ENCODE data around the gene ASXL3.

The ASXL3 gene

DNA sequence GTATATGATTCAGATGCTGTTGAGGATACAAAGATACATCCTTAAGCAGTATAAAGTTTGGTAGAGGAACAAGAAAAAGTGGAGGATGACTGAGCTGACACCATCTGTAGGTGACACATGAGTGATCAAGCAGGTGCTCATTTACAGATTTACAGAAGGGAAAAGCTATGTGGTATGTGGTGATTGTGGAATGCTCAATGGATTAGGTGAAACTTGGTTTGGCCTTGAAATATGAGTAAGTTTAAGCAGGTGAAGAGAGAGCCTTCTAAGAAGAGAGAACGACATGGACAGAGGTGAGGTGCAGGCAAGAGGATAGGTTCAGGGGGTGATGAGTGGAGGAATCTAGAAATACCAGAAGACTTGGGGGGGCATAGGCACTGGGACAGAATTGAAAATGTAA, 5.9 kb downstream of the ASXL3 start:
- no peak for DNase-seq (ENCODE audit: low spot score)

DNA sequence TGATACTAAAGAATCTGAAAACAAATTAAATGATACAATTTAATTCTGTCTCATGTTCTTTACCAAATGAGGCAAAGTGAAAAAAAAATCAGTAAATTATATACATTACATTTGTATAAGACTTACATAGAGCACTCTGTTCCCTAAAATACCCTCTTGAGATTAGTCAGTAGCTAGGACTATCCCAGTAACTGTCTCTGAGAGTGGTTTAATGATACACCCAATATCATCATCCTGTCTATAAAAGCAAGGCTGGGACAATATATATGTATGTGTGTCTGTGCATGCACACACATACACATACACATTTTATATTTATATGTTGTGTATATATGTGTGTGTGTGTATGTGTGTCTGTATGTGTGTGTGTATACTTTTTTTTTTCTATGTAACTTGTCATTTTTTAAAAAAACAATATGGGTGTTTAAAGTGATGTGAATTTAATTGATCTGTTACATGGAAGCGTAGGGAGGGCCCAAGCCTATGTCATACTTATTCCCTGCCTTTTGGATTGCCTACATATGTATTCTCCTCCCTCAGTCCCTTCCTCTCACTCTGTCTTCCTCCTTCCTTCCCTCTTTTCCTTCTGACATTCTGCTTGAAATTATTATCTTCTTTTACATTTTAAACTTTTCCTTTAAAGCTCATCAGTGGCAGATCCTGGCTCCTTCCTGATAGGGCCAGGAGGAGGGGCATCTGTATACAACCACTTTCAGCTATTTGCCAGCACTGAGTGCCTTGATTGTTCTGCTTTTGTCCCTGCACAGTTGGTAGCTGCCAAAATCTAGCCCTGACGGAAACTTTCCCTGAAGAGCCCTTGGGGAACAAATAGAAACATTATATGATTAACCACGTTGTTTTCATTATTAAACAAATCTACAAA, 6.8 kb downstream of the ASXL3 start:
- DNase-seq (ENCODE audit: low spot score): no peak

- DNase-seq (ENCODE audit: low spot score): no peak
Measured at GRCh38 chr18:33585431-33585775, 7.4 kb downstream of the ASXL3 start.

DNA sequence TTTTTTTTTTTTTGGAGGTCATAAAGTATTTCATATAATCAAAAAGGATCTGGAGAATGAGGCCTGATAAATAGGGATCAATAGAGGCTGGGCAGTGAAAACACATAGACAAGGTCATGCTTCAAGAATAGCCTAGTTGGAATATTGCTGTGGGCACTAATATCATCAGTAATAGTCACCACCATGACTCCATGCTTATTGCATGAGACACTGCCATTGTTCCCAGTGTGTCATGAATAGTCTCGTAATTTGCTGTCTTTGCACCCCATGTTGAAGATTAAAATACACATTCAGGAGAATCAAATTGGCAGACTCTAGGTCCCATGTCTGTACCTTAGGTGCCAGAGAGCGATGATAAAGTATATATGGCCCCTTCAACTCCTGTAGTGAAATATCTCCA, 10.3 kb downstream of the ASXL3 start:
- DNase-seq (ENCODE audit: low spot score): no peak

- no peak for DNase-seq (ENCODE audit: low spot score)
Measured at GRCh38 chr18:33593261-33593660, 15.2 kb downstream of the ASXL3 start.

DNA sequence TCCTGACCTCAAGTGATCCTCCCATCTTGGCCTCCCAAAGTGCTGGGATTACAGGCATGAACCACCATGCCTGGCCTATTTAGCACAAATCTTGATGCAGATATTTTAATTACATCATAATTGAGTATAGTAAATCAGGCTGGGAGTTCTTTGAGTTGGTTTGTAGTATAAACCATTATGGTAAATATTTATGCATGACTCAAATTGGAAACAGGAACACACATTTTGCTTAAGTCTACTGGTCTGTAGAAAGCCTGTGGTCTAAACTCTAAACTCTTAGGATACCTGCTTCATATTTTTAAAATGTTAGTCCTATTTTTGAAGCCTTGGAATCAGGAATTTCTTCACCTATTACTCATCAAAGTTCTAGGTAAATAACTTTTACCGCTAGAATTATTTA, 16.8 kb downstream of the ASXL3 start:
- DNase-seq (ENCODE audit: low spot score): no peak

GRCh38 chr18:33596178-33596854, 18.3 kb downstream of the ASXL3 start:
- DNase-seq (ENCODE audit: low spot score): no peak

DNA sequence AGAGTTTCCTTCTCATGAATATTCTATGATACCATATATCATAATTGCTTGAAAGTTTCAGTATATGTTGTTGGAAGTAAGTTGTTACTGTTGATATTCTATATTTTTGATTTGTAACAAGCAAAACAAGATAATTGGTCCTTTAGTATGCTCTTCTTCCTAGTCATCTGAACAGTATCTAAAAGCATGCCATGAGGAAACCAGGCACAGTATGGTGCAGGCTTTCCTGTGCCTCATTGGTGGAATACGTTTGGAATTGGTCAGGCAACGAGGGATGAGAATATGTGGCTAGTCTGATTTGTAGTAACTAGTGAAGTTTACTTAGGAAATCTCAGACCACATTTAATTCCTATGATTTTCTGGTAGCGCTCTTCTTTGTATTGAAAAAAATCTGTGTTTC, 22.8 kb downstream of the ASXL3 start:
- no peak for DNase-seq (ENCODE audit: low spot score)

DNA sequence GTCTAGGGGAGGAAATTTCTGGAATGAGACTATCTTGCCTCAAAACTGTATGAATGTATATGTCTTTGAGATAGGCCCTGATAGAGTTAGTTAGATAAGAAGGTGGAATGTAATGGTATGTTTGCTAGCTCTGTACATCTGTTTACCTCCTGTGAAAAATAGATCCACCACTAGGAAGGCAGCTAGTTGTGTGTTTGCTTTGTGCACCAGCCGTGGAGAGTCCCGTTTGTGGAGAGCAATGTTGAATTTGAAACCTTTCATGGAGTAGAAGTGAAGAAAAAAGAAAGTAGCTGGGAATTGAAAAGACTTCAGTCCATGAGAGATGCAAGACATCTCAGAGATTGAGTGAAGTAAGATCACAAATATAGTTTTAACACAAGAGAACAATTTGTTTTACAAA, 25.4 kb downstream of the ASXL3 start:
- DNase-seq (ENCODE audit: low spot score): no peak

DNA sequence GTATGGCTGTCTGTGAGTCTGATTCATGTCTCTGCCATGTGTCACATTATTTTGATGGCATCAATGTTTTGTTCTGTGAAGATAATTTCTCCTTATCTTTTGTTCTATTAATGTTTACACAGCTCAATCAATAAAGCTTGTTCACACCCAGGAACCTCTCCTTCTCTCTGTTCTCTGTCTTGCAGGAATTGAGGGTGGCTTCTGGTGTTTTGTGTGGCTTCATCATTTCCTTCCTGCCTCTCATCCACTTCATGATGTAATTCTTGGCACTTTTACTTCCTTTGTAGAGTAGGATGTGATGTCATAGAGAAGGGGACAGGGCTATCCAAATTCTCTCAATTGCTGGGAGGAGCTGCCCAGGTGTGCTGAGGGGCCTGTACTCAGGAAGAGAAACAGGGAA, 27.2 kb downstream of the ASXL3 start:
- no peak for DNase-seq (ENCODE audit: low spot score)

DNA sequence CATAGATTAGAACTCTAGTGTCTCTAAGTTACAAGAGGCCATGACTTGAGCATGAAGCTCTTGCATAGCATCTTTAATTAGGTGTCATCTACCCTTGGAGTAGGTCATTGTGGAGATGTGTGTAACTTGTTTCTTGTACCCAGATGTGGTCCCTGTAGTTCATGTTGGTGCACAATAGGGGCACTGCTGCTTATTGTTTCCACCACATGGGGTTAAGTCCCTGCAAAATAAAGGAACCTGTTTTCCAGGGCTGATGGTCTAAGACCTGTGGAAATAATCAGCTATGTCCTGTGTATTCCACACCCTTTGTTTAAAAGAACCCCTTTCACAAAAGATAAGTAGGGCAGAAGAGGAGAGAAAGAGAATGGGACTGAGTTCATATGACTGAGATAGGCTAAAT, 28.6 kb downstream of the ASXL3 start:
- no peak for DNase-seq (ENCODE audit: low spot score)

GRCh38 chr18:33611525-33612135, 33.6 kb downstream of the ASXL3 start:
- no peak for DNase-seq (ENCODE audit: low spot score)

DNA sequence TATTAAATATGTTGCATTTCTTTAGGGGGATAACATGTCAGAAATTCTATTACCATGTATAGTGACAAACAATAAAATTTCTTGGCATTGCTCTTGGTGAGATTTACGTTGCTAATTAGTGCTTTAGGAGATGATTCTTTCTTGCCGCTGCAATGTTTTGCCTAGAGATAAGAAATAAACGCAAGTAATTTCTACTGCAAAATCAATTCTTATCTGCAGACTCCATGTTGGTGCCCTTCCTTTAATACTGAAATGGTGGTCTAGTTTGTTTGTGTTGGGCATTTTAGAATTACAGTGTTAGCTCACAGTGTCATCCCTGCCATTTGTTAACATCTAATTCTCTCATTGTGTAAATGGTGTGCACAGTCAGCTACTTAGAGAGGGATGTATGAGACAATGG, 34.6 kb downstream of the ASXL3 start:
- DNase-seq (ENCODE audit: low spot score): no peak

GRCh38 chr18:33616556-33616955, 38.5 kb downstream of the ASXL3 start:
- DNase-seq (ENCODE audit: low spot score): no peak

GRCh38 chr18:33627114-33627513, 49.1 kb downstream of the ASXL3 start:
- no peak for DNase-seq (ENCODE audit: low spot score)

GRCh38 chr18:33630476-33630875, 52.5 kb downstream of the ASXL3 start:
- DNase-seq (ENCODE audit: low spot score): no peak

- no peak for DNase-seq (ENCODE audit: low spot score)
Measured at GRCh38 chr18:33641141-33641540, 63.1 kb downstream of the ASXL3 start.

DNA sequence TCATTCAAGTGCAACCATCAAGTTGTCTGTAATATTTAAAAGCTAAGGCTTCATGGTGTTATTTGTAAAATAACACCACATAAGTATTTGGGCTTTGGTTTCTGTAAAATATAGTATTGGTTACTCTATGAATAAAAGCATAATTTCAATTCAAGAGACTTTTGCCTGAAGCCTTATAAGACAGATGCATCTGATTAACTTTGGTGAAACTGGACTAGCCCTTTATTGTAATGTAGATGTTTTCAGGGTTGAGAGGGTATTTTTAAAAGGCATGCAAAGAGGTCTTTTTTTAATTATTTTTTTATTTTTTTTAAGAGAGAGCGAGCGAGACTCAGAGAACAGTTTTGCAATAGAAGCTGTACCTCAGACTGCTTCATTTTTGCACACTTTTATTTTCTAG, 66.5 kb downstream of the ASXL3 start:
- DNase-seq (ENCODE audit: low spot score): no peak

- DNase-seq (ENCODE audit: low spot score): no peak
Measured at GRCh38 chr18:33647365-33647764, 69.3 kb downstream of the ASXL3 start.

GRCh38 chr18:33652635-33653034, 74.6 kb downstream of the ASXL3 start:
- DNase-seq (ENCODE audit: low spot score): no peak

GRCh38 chr18:33653231-33653630, 75.2 kb downstream of the ASXL3 start:
- no peak for DNase-seq (ENCODE audit: low spot score)

DNA sequence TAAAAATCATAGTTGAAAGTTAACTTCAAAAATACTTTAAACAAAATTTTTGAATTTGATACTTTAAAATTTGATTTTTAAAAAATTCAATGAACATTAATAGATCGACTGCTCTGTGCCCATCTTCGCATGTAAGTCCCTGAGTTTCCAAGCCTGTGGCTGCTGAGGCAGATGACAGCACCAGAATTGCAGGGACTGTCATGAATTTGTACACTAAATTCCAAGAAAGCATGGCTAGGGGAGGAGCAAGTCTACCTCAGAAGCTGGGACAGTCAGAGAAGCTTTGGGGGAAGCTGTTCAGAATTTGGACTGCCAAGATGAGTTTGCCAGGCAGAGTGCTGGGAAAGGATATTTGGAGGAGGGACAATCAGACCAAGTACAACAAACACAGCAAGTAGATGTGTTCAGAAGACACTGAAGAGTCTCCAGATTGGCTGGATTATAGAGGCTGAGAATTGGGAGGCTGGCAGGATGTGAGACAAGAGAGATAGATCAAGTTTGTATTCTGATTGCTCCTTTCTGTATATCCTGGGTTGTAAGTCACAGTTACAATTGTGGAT, 79.0 kb downstream of the ASXL3 start:
- DNase-seq (ENCODE audit: low spot score): no peak

- DNase-seq (ENCODE audit: low spot score): no peak
Measured at GRCh38 chr18:33660696-33661310, 82.8 kb downstream of the ASXL3 start.
